C4-2B (cell line): ENCODE measurements around the gene BMP7.

Source experiments
- H3K27ac ChIP-seq: fragments of 450-650 bp; 2 replicates; pipeline ENCODE4 v1.5.1; 2017
- ZFX ChIP-seq: fragments of 450-650 bp; IDR thresholded peaks from 2 replicates; pipeline ENCODE4 v1.6.1; 2017
- TF ChIP-seq, protein P1 (sequence below): fragments of 450-650 bp; conservative IDR thresholded peaks from 2 replicates; pipeline ENCODE4 v1.5.1; 2017; ENCODE audit warnings: mild to moderate bottlenecking

BMP7 gene

GRCh38 chr20:57252559-57253162 is 13.8 kb downstream of the BMP7 start:
- TF ChIP-seq, protein P1, sequence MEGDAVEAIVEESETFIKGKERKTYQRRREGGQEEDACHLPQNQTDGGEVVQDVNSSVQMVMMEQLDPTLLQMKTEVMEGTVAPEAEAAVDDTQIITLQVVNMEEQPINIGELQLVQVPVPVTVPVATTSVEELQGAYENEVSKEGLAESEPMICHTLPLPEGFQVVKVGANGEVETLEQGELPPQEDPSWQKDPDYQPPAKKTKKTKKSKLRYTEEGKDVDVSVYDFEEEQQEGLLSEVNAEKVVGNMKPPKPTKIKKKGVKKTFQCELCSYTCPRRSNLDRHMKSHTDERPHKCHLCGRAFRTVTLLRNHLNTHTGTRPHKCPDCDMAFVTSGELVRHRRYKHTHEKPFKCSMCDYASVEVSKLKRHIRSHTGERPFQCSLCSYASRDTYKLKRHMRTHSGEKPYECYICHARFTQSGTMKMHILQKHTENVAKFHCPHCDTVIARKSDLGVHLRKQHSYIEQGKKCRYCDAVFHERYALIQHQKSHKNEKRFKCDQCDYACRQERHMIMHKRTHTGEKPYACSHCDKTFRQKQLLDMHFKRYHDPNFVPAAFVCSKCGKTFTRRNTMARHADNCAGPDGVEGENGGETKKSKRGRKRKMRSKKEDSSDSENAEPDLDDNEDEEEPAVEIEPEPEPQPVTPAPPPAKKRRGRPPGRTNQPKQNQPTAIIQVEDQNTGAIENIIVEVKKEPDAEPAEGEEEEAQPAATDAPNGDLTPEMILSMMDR = no peak

DNA sequence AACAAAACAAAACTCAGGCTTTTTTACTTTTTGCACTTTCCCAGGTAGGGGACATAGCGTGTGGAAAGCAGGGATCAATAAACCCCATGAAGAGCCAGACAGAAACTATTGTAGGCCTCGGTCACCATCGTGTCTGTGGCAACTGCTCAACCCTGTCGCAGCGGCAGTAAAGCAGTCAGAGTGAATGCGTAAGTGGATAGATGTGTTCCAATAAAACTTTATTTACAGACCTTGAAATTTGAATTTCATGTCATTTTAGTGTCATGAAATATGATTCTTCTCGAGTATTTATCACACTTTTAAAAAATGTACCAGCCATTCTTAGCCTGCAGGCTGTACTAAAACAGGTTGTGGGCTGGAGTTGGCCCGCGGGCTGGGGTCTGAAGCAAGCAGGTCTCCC is 14.5 kb downstream of the BMP7 start:
- TF ChIP-seq, protein P1 = no peak
- TF ChIP-seq ZFX = no peak
- H3K27ac ChIP-seq = no peak overlapping the region

More at GRCh38 chr20:57252559-57253162, 13.8 kb downstream of the BMP7 start:
- no peak overlapping the region for H3K27ac ChIP-seq

- no peak overlapping the region for H3K27ac ChIP-seq
- TF ChIP-seq, protein P1 = no peak
- no peak for TF ChIP-seq ZFX
These were observed 15.1 kb downstream of the BMP7 start for GRCh38 chr20:57251344-57251743.

DNA sequence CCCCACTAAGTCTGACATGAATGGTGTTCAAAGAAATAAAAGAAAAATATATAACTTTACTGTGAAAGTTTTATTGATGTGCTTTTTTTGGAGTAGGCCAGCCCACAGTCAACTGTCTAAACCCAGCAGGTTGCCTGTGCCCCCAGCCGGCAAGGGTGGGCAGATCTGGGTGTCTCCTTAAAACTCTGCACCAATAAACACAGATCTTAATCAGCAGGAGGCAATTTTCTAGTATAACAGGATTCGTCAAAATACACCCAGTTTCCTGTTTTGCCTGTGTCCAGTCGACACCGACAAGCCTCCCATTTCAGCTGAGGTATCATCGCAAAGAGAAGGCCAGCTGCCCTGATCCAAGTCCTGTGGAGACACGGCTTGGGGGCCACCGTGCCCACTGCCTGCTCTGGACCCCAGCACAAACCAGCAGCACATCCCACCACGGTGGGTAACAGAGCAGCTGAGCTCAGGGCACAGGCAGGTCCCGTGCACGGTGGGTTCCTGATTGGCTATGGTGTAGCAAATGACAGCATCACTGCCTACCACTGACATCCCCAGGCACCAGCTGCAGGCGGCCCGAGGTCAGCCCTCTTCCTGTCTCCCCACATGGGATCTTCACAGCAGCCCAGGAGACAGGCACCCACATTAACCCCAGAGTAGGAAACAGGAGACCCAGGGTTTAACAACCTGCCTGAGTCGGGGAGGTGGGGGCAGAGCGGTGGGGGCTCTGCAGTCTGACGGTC is 15.7 kb downstream of the BMP7 start:
- TF ChIP-seq, protein P1 = no peak
- no peak for TF ChIP-seq ZFX
- H3K27ac ChIP-seq = no peak overlapping the region

DNA sequence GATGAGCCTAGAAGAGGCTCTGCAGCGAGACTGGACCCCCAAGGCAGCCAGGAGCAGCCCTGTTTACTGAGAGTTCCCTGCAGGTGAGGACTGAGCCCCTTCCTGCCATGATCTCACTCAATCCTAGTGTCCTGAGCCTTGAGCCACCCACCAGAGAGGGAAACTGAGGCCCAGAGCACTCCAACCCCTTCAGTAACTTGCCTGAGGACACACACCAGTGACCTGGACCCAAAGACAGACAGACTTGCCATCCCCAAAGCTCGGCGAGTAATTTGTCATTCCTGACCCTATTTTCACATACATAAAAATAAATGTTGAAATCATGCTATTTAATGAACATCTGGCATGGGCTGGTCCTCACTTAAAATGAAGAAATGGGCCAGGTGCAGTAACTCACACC is 16.7 kb downstream of the BMP7 start:
- TF ChIP-seq, protein P1 = no peak
- TF ChIP-seq ZFX = no peak
- H3K27ac ChIP-seq = no peak overlapping the region

GRCh38 chr20:57249073-57249472 is 17.4 kb downstream of the BMP7 start:
- no peak for TF ChIP-seq ZFX
- TF ChIP-seq, protein P1 = no peak
- H3K27ac ChIP-seq = no peak overlapping the region

DNA sequence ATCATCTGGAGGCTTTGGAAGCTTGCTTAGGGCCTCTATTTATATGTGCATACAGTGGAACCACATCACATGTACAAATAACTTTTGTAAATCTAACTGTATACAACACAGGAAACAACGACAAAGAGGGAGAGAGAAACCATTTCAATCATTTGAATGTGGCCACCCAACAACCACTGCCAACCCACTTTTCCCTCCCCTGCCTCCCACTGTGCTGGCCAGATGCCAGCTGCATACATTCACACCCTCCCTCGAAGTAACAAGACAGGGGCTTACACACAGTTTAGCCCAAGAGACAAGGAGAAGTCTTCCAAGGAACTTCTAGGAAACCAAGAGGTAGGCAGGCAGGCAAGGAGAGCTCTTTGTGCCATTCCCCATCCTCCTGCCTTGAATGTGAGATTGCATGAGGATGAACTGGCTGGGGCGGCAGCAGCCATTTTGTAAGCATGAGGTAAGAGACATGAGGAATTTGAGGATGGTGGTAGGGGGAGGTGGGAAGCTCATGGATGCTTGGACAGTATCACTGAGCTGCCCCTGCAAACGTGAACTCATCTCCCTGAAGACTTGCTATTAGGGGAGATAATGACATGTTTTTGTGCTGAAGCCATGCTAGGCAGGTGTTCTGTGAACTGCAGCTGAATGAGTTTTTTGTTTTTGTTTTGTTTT is 18.2 kb downstream of the BMP7 start:
- H3K27ac ChIP-seq = no peak overlapping the region
- TF ChIP-seq, protein P1 = no peak
